ENCODE data around the gene OAT.

- no peak for TF ChIP-seq HMGXB4 (CRISPR knock-in tag; IDR thresholded peaks at IDR 0.05; ENCODE audit: borderline replicate concordance)
- TF ChIP-seq PBX3 (IDR thresholded peaks at IDR 0.05) = no peak
- TF ChIP-seq CTCF (IDR thresholded peaks at IDR 0.05) = no peak
These were observed 34.6 kb downstream of the OAT start for GRCh38 chr10:124384172-124384571.

Data from A549 (cell line).